Central memory CD8-positive, alpha-beta T cell (primary cell): Measurements from ENCODE around the gene NAXD.
"Not testable (repeated sequence)": the region's sequence is repeated elsewhere in the genome, so short reads cannot be mapped to it uniquely, and the experiment has no call there.

Source experiments
- ATAC-seq: fragments of 150-1000 bp; cut with Tn5 transposase; replicated peaks from 2 replicates; pipeline ENCODE4 v1.10.0; 2022; ENCODE audit warnings: mild to moderate bottlenecking, moderate FRiP score, moderate number of reproducible peaks; ENCODE audit not compliant: poor library complexity, severe bottlenecking; ENCODE audit errors: extremely low read depth
- DNase-seq, 2 donors: peaks; one replicate each; pipeline ENCODE4 v3.0.0; 2021; ENCODE audit warnings: low spot score in 2 of 2
- H3K27ac Mint-ChIP-seq: one replicate; pipeline ENCODE4 v1.8.0; 2022; ENCODE audit warnings: low read depth, mild to moderate bottlenecking, moderate library complexity, mixed read lengths
- H3K27me3 Mint-ChIP-seq: one replicate; pipeline ENCODE4 v1.8.0; 2022; ENCODE audit warnings: mixed read lengths
- H3K36me3 Mint-ChIP-seq: one replicate; pipeline ENCODE4 v1.8.0; 2022; ENCODE audit warnings: mild to moderate bottlenecking, moderate library complexity, mixed read lengths; ENCODE audit not compliant: insufficient read depth
- H3K4me1 Mint-ChIP-seq: one replicate; pipeline ENCODE4 v1.8.0; 2022; ENCODE audit warnings: mixed read lengths
- H3K4me3 Mint-ChIP-seq: one replicate; pipeline ENCODE4 v1.8.0; 2022; ENCODE audit warnings: mild to moderate bottlenecking, moderate library complexity, mixed read lengths
- H3K9me3 Mint-ChIP-seq: one replicate; pipeline ENCODE4 v1.8.0; 2022; ENCODE audit warnings: mixed read lengths

Gene NAXD

DNA sequence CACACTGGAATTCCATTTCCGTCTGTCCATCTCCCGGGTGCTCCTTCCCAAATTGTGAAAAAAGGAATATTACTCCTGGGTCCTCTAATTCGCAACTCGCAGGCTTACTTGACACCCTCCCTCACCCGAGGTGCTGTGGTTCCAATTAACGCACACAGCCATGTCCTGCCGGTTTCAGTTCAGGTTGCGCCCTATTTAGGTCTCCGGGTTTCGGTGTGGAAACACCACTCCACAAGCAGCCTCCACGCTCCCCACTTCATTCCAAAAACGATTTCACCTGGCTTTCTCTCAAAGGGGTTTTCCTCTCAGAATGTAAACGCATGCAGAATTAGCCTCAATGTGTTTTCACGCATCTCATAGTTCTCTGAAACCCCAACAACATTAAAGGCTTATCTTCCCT lies 37.9 kb downstream of the NAXD start:
- H3K4me3 Mint-ChIP-seq: no peak overlapping the region
- H3K27ac Mint-ChIP-seq: no peak overlapping the region
- peaks cover 19% of the 10 kb centered on the region for H3K36me3 Mint-ChIP-seq
- peaks cover 15% of the 10 kb centered on the region for H3K4me1 Mint-ChIP-seq
- DNase-seq (no peak), ATAC-seq (no peak)
- no peaks in the 10 kb centered on the region for H3K9me3 Mint-ChIP-seq
- H3K27me3 Mint-ChIP-seq: no peaks in the 10 kb centered on the region

DNA sequence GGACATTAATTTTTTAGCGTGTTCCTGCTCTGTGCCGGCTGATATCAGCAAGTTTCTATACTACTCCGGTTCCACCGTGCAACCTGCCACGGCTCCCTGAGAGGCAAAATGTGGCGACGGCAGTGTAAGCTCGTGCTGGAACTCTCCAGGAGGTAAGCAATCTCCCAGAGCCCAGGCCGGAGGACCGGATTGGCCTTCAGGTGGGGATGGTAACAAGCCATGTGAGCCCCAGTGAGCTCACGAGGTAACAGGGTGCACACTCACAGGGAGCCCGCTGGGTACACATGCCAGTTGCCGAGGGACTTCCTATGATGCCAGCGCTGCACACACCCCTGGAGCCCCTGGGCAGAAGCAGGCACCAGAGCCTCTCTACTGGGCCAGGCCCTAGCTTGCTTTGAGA lies 38.5 kb downstream of the NAXD start:
- ATAC-seq (no peak), DNase-seq (no peak)
- no peaks in the 10 kb centered on the region for H3K27me3 Mint-ChIP-seq

DNA sequence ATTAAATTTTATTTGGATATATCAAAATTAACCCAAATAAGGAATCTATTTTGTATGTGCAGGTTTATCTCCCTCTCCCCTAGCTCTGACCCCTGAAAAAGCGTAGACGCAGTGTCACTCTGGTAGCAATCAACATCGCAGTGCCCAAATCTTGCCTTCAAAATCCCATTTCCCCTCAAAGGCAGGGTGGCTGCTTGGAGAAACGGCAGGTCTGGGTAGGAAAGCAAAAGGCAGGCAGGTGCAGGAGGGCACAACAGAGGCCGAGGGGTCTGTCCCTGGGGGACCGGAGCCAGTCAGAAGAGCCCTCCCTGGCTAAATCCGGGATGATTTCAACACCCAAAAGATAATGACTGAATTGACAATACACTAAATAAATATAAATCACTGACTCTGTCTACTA lies 41.9 kb downstream of the NAXD start:
- H3K9me3 Mint-ChIP-seq: no peaks in the 10 kb centered on the region
- H3K4me1 Mint-ChIP-seq: peaks cover 30% of the 10 kb centered on the region
- no peaks in the 10 kb centered on the region for H3K27me3 Mint-ChIP-seq
- H3K27ac Mint-ChIP-seq: no peak overlapping the region
- no peak overlapping the region for H3K4me3 Mint-ChIP-seq
- ATAC-seq: no peak
- DNase-seq: no peak
- peaks cover 9% of the 10 kb centered on the region for H3K36me3 Mint-ChIP-seq

More for the DNA sequence above, 38.5 kb downstream of the NAXD start:
- Mint-ChIP-seq H3K27ac (no peak overlapping the region), H3K4me1 (peaks cover 21% of the 10 kb centered on the region), H3K4me3 (no peak overlapping the region), H3K36me3 (peaks cover 19% of the 10 kb centered on the region), H3K9me3 (no peaks in the 10 kb centered on the region)

DNA sequence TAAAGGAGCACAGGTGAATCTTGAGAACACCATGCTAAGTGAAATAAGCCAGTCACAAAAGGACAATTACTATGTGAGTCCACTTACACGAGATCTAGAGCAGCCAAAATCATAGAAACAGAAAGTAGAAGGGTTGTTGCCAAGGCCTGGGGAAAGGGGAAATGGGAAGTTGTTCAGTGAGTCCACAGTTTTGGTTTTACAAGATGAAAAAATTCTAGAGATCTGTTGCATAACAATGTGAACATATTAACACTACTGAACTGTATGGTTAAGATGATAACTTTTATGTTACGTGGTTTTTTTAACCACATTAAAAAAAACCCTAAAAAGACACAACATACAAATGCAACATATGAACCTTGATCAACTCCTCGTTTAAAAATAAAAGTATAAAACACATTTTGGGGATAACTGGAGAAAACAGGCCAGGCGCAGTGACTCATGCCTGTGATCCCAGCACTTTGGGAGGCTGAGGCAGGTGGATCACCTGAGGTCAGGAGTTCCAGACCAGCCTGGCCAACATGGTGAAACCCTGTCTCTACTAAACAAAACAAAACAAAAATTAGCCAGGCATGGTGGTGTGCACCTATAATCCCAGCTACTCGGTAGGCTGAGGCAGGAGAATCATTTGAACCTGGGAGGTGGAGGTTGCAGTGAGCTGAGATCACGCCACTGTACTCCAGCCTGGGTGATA lies 43.0 kb downstream of the NAXD start:
- peak overlapping the region; percentile 7 for H3K27ac Mint-ChIP-seq
- H3K9me3 Mint-ChIP-seq, DNase-seq, H3K4me3 Mint-ChIP-seq, H3K27me3 Mint-ChIP-seq: not testable (repeated sequence)
- H3K36me3 Mint-ChIP-seq: peaks cover 15% of the 10 kb centered on the region
- H3K4me1 Mint-ChIP-seq: peaks cover 33% of the 10 kb centered on the region
- ATAC-seq: peak; percentile 70

DNA sequence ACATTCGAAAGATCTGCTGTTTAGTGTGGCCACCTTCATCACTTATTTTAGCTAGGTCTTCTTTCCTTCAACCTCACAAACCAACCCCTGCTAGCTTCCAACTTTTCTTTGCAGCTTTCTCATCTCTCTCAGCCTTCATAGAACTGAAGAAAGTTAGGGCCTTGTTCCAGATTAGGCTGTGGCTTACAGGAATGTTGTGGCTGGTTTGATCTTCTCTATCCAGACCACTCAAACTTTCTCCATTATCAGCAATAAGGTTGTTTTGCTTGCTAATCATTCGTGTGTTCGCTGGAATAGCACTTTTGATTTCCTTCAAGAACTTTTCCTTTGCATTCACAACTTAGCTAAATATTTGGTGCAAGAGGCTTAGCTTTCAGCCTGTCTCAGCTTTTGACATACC lies 45.9 kb downstream of the NAXD start:
- no peak overlapping the region for H3K27ac Mint-ChIP-seq
- peaks cover 29% of the 10 kb centered on the region for H3K4me1 Mint-ChIP-seq
- no peak overlapping the region for H3K4me3 Mint-ChIP-seq
- ATAC-seq (no peak), DNase-seq (no peak)
- no peaks in the 10 kb centered on the region for H3K9me3 Mint-ChIP-seq
- peaks cover 20% of the 10 kb centered on the region for H3K36me3 Mint-ChIP-seq
- no peaks in the 10 kb centered on the region for H3K27me3 Mint-ChIP-seq

DNA sequence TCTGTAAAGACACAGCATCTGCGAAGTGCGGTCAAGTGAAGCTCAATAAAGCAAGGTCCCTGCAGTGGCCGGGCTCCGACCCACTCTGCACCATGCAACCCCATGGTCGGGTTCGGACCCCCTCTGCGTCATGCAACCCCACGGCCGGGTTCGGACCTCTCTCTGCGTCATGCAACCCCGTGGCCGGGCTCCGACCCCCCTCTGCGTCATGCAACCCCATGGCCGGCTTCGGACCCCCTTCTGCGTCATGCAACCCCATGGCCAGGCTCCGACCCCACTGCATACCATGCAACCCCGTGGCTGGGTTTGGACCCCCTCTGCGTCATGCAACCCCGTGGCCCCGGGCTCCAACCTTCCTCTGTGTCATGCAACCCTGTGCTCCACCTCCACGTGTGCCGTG lies 46.7 kb downstream of the NAXD start:
- no peak overlapping the region for H3K27ac Mint-ChIP-seq
- no peaks in the 10 kb centered on the region for H3K9me3 Mint-ChIP-seq
- H3K4me3 Mint-ChIP-seq: no peak overlapping the region
- peaks cover 28% of the 10 kb centered on the region for H3K36me3 Mint-ChIP-seq
- no peaks in the 10 kb centered on the region for H3K27me3 Mint-ChIP-seq
- ATAC-seq (no peak), DNase-seq (no peak)
- H3K4me1 Mint-ChIP-seq: peaks cover 26% of the 10 kb centered on the region

DNA sequence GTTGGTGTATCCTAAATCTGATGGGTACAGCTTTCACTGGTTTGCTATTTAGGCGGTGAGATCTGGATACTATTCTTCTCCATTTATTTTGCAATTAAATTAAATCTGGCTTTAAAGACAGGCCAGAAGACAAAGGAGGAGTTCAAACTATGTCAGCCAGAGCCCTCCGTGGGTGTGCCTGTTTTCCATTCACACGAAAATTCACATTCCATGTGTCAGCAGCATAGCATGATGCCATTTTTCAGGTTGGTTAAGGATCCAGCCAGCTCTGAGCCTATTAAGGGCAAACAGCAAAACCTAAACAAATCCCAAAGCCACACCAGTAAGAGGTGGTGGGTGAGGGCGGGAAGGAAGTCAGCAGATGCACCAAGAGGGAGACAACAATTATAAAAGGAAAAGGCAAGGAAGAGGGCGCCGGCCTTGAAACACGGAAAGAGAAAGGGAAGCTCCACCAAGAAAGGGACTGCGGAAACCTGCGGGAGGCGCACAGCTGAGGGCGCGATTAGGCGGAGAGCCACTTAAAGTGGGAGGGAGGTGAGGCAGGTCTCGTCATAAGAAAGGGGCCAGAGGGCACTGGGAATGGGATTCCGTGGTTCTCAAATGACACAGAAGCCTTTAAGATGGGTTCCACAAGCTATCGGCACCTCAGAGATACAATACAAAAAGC lies 47.6 kb downstream of the NAXD start:
- Mint-ChIP-seq H3K27me3 (no peaks in the 10 kb centered on the region), H3K4me1 (peaks cover 21% of the 10 kb centered on the region), H3K9me3 (no peaks in the 10 kb centered on the region), H3K36me3 (peaks cover 33% of the 10 kb centered on the region), H3K27ac (no peak overlapping the region), H3K4me3 (no peak overlapping the region)
- ATAC-seq: no peak
- no peak for DNase-seq

DNA sequence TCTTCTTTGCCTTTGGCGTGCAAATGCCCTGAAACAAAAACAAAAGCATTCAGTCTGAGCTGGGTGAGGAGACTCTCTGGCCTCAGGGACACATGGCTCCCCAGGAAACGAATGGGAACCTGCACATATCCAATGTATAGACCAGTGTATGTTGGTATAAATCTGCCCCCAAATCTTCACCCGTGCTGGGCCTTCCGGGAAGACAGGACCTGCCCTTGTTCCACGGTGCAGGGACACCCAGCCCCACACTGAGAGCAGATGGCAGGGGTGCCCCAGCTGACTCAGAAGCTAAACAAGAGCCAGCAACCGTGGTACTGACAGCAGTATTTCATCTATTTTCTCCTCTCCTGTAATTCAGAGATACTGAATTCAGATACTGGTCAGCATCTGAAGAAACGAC lies 48.1 kb downstream of the NAXD start:
- Mint-ChIP-seq H3K36me3 (peaks cover 34% of the 10 kb centered on the region), H3K4me3 (no peak overlapping the region), H3K27me3 (no peaks in the 10 kb centered on the region), H3K4me1 (peaks cover 16% of the 10 kb centered on the region), H3K27ac (no peak overlapping the region), H3K9me3 (no peaks in the 10 kb centered on the region)
- no peak for DNase-seq
- ATAC-seq: no peak

DNA sequence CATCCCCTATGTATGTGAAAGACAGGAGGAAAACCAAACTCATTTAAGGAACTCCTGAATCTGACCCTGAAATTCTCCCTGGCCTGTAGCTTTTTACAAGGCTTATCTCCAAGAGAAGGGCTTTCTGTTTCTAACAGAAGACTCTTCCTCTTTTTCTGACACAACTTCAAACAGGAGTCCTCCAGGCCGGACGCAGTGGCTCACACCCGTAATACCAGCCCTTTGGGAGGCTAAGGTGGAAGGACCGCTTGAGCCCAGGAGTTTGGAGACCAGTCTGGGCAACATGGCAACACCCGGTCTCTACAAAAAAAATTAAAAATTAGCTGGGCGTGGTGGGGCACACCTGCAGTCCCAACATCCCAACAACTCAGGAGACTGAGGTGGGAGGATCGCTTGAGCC lies 48.7 kb downstream of the NAXD start:
- H3K4me1 Mint-ChIP-seq: peaks cover 10% of the 10 kb centered on the region

DNA sequence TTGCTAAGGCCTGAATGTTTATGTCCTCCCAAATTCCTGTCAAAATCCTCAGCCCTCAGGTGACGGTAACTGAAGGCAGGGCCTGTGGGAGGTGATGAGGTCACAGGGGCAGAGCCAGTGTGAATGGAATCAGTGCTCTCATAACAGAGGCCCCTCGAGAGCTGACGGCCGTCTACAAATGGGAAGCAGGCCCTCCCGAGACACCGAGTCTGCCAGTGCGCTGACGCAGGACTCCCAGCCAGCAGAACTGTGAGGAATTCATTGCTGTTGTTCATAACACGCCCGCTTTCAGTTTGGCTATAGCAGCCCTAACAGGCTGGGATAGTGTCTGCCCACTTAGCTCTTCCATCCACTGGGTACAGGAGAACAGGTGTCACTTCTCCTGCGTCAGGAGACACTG lies 49.3 kb downstream of the NAXD start:
- Mint-ChIP-seq H3K27ac (no peak overlapping the region), H3K27me3 (no peaks in the 10 kb centered on the region), H3K9me3 (no peaks in the 10 kb centered on the region), H3K36me3 (peaks cover 37% of the 10 kb centered on the region), H3K4me3 (no peak overlapping the region), H3K4me1 (peaks cover 4% of the 10 kb centered on the region)
- no peak for DNase-seq
- no peak for ATAC-seq

More for the DNA sequence above, 48.7 kb downstream of the NAXD start:
- DNase-seq: no peak
- H3K4me3 Mint-ChIP-seq: no peak overlapping the region
- no peak overlapping the region for H3K27ac Mint-ChIP-seq
- no peaks in the 10 kb centered on the region for H3K27me3 Mint-ChIP-seq
- no peak for ATAC-seq
- no peaks in the 10 kb centered on the region for H3K9me3 Mint-ChIP-seq
- peaks cover 36% of the 10 kb centered on the region for H3K36me3 Mint-ChIP-seq

DNA sequence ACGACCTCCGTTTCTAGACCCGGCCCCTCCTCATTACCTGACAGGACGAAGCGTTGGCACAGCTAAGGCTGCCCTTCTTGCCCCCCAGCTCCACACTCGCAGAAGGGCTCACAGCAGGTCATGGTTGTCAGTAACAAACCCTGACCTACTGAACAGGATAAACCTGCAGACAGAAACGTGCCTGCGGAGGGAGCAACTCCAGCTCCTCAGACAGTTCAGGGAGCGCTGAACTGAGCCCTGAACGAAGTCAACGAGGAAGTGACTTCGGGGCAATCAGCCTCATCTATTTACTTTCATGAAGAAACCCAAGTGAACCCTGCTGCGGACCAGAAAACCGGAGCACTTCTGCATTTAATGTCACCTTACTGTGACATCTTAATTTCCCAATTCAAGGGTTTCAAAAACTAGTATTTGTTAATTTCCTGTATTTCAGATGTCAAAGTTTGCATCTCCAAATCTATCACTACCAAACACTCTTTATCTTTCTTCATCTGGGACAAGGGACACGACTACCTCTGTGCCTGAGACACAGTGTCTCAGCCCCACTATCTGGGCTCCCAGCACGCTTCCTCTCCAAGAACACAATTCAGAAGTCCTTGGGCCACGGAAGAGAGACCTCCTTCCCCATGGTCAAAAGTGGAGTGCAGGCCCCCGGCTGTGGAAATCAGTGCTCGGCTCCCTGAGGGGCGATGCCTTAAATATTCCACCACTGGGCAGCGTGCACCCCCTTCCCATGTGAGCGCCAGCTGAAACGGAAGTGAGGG lies 50.3 kb downstream of the NAXD start:
- H3K4me3 Mint-ChIP-seq: no peak overlapping the region
- peaks cover 37% of the 10 kb centered on the region for H3K36me3 Mint-ChIP-seq
- H3K27me3 Mint-ChIP-seq: no peaks in the 10 kb centered on the region
- ATAC-seq (peak; percentile 43), DNase-seq (no peak)
- peaks cover 4% of the 10 kb centered on the region for H3K4me1 Mint-ChIP-seq
- H3K9me3 Mint-ChIP-seq: no peaks in the 10 kb centered on the region
- no peak overlapping the region for H3K27ac Mint-ChIP-seq

DNA sequence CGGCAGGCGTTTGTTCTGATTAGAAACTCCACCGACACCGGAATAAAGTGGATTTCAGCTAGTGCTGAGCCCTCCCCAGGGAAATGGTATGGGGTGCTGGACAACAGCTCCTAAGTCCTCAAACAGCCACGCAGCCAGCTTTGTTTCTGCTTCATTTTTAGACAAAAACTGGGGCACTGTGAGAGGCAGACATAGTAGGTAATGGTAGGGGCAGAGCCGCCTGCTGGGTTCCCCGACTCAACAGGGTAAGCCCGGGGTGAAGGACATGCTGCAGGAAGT lies 50.8 kb downstream of the NAXD start:
- Mint-ChIP-seq H3K36me3 (peaks cover 37% of the 10 kb centered on the region), H3K27ac (no peak overlapping the region), H3K27me3 (no peaks in the 10 kb centered on the region)

DNA sequence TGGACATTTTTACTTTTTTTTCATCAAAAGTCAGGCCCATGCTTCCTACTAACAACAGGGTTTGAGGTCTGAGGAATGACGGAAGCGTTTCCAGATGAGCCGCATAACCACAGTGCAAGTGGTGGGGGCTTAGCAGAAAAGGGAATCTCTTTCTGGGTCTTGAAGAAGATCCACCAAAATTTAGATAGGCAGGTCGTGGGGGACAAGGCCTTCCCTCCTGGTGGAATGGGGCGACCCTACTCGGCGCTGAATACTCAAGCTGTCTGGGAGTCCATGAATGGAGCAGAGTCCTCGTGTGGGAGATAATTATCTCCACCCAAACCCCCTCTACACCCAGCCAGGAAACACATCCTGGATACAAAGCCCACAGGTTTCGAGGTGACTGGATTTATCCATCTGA lies 53.7 kb downstream of the NAXD start:
- Mint-ChIP-seq H3K4me1 (peaks cover 23% of the 10 kb centered on the region), H3K27ac (no peak overlapping the region)

More for the DNA sequence above, 50.8 kb downstream of the NAXD start:
- no peak overlapping the region for H3K4me3 Mint-ChIP-seq
- H3K4me1 Mint-ChIP-seq: peaks cover 4% of the 10 kb centered on the region
- H3K9me3 Mint-ChIP-seq: no peaks in the 10 kb centered on the region
- no peak for DNase-seq
- no peak for ATAC-seq

More for the DNA sequence above, 53.7 kb downstream of the NAXD start:
- ATAC-seq: no peak
- Mint-ChIP-seq H3K27me3 (no peaks in the 10 kb centered on the region), H3K4me3 (no peak overlapping the region), H3K9me3 (no peaks in the 10 kb centered on the region), H3K36me3 (peaks cover 30% of the 10 kb centered on the region)
- DNase-seq: no peak
